CD1c-positive myeloid dendritic cell (primary cell): ENCODE data around the gene SELENON.
"Not testable (repeated sequence)": the region's sequence is repeated elsewhere in the genome, so short reads cannot be mapped to it uniquely, and the experiment has no call there.

Source experiments
- DNase-seq: peaks from one replicate; pipeline ENCODE4 v3.0.0-alpha.2; 2016; ENCODE audit errors: extremely low spot score

Gene SELENON

GRCh38 chr1:25831569-25832196, 31.7 kb downstream of the SELENON start:
- DNase-seq: no peak

GRCh38 chr1:25832336-25833037, 32.5 kb downstream of the SELENON start:
- DNase-seq: no peak

- DNase-seq: no peak
These were observed 33.2 kb downstream of the SELENON start for GRCh38 chr1:25833158-25833557.

GRCh38 chr1:25834894-25835293, 34.9 kb downstream of the SELENON start:
- DNase-seq: no peak

GRCh38 chr1:25836695-25837094, 36.7 kb downstream of the SELENON start:
- DNase-seq: no peak

GRCh38 chr1:25837262-25837875, 37.4 kb downstream of the SELENON start:
- DNase-seq: no peak

- not testable (repeated sequence) for DNase-seq
These were observed 39.8 kb downstream of the SELENON start for GRCh38 chr1:25839808-25840207.

- DNase-seq: no peak
These were observed 43.5 kb downstream of the SELENON start for GRCh38 chr1:25843483-25843882.

GRCh38 chr1:25844536-25845337, 44.7 kb downstream of the SELENON start:
- DNase-seq: peak; percentile 22

GRCh38 chr1:25845664-25846063, 45.7 kb downstream of the SELENON start:
- DNase-seq: no peak

GRCh38 chr1:25847929-25848328, 47.9 kb downstream of the SELENON start:
- no peak for DNase-seq

- no peak for DNase-seq
These were observed 48.5 kb downstream of the SELENON start for GRCh38 chr1:25848531-25848930.

- DNase-seq: no peak
These were observed 54.6 kb downstream of the SELENON start for GRCh38 chr1:25854554-25854953.

- DNase-seq: no peak
These were observed 56.9 kb downstream of the SELENON start for GRCh38 chr1:25856856-25857255.

GRCh38 chr1:25858494-25858893, 58.5 kb downstream of the SELENON start:
- no peak for DNase-seq

GRCh38 chr1:25858906-25859789, 59.2 kb downstream of the SELENON start, which contains the start of gene AUNIP:
Gene AUNIP, minus strand, starts transcription at chr1:25859457. Its CDS starts 100 bp downstream, at chr1:25859357.
- peak; percentile 98 for DNase-seq

GRCh38 chr1:25861316-25862286, 61.6 kb downstream of the SELENON start:
- DNase-seq: peak; percentile 21

GRCh38 chr1:25862785-25863485, 62.9 kb downstream of the SELENON start:
- DNase-seq: no peak
